PC-3 (cell line): Measurements from ENCODE around the gene SLC6A20. TPM values are rescaled to one million over a fixed set of nuclear protein-coding genes. Genes with fewer than 3 reads are reported as not detected.

Source experiments
- ATAC-seq: fragments of 200-7000 bp; cut with Tn5 transposase; 2 replicates; pipeline ENCODE4 v1.9.1; 2020; ENCODE audit warnings: mild to moderate bottlenecking, moderate library complexity
- BruUV-seq: library from RNA; stranded (reverse); fragments of 400-500 nt; replicated peaks from 2 replicates; lab custom pipeline; 2021; lab: Mats Ljungman, UMichigan
- CTCF ChIA-PET: fragments of 300-600 bp; sonication (Branson Sonifier 250); formaldehyde crosslinking; loops from one replicate; lab custom pipeline; 2022; ENCODE audit warnings: antibody characterized with exemption; lab: Charles Lee
- POLR2A ChIA-PET: fragments of 300-600 bp; sonication (Branson Sonifier 250); formaldehyde crosslinking; loops from one replicate; lab custom pipeline; 2022; ENCODE audit warnings: antibody characterized with exemption; ENCODE audit not compliant: unreplicated experiment; lab: Charles Lee
- DNase-seq: peaks from one replicate; pipeline ENCODE4 v3.0.0-alpha.2; 2015
- H2AFZ ChIP-seq: fragments of 300-600 bp; sonication (generic); 2 replicates; pipeline ENCODE4 v1.6.0; 2016; ENCODE audit warnings: antibody characterized with exemption, low read length
- H3F3A ChIP-seq: fragments of 300-600 bp; sonication (generic); one replicate; pipeline ENCODE4 v1.6.0; 2017; ENCODE audit warnings: antibody characterized with exemption, low read length, control low read depth, mild to moderate bottlenecking; ENCODE audit not compliant: unreplicated experiment
- H3K27ac ChIP-seq: fragments of 300-600 bp; sonication (generic); 2 replicates; pipeline ENCODE4 v1.5.1; 2016; ENCODE audit warnings: mild to moderate bottlenecking, low read length
- H3K27me3 ChIP-seq: fragments of 300-600 bp; sonication (generic); 2 replicates; pipeline ENCODE4 v1.6.1; 2016; ENCODE audit warnings: low read length, mixed read lengths
- H3K36me3 ChIP-seq: fragments of 300-600 bp; sonication (generic); 2 replicates; pipeline ENCODE4 v1.6.1; 2016; ENCODE audit warnings: low read depth, mixed run types, low read length, mixed read lengths
- H3K4me1 ChIP-seq: fragments of 300-600 bp; sonication (generic); 2 replicates; pipeline ENCODE4 v1.5.1; 2016; ENCODE audit warnings: low read length; ENCODE audit not compliant: insufficient read depth
- H3K4me2 ChIP-seq: fragments of 300-600 bp; sonication (generic); 2 replicates; pipeline ENCODE4 v1.6.0; 2016; ENCODE audit warnings: low read length
- H3K4me3 ChIP-seq: fragments of 300-600 bp; sonication (generic); 2 replicates; pipeline ENCODE4 v1.5.1; 2016; ENCODE audit warnings: mild to moderate bottlenecking, low read length, mixed read lengths
- H3K79me2 ChIP-seq: fragments of 300-600 bp; sonication (generic); 2 replicates; pipeline ENCODE4 v1.6.1; 2017; ENCODE audit warnings: low read length, mixed read lengths
- H3K9ac ChIP-seq: fragments of 300-600 bp; sonication (generic); 2 replicates; pipeline ENCODE4 v1.6.0; 2016; ENCODE audit warnings: mild to moderate bottlenecking, low read length
- H3K9me2 ChIP-seq: fragments of 300-600 bp; sonication (generic); replicated peaks from 2 replicates; pipeline ENCODE4 v1.6.1; 2016; ENCODE audit warnings: mixed run types, low read length, mixed read lengths
- H3K9me3 ChIP-seq: fragments of 300-600 bp; sonication (generic); 2 replicates; pipeline ENCODE4 v1.6.1; 2016; ENCODE audit warnings: low read length, mixed read lengths
- H4K20me1 ChIP-seq: fragments of 300-600 bp; sonication (generic); 2 replicates; pipeline ENCODE4 v1.6.1; 2016; ENCODE audit warnings: low read length, mixed read lengths
- EZH2 ChIP-seq: fragments of 300-600 bp; sonication (generic); IDR thresholded peaks from one replicate; pipeline ENCODE4 v1.6.1; 2017; ENCODE audit warnings: antibody characterized with exemption, mild to moderate bottlenecking, low read length; ENCODE audit not compliant: unreplicated experiment
- EZH2phosphoT487 ChIP-seq: fragments of 300-600 bp; sonication (generic); IDR thresholded peaks from 2 replicates; pipeline ENCODE4 v1.6.1; 2018; ENCODE audit warnings: mild to moderate bottlenecking, antibody characterized with exemption, low read length, borderline replicate concordance
- intact Hi-C: fragments of 100-400 bp; cut with micrococcal nuclease; formaldehyde crosslinking; loops from 2 replicates; pipeline ENCODE4 v1.9.0; 2023
- total RNA-seq: library from RNA; depleted of rRNA; stranded (reverse); fragments of >200 nt; gene quantifications from 2 replicates; pipeline ENCODE4 v1.2.3, GENCODE V29; 2014
- TF ChIP-seq, protein P1 (sequence below): fragments of 300-600 bp; sonication (generic); conservative IDR thresholded peaks from 2 replicates; pipeline ENCODE4 v1.5.1; 2017; ENCODE audit warnings: antibody characterized with exemption, low read depth, mild to moderate bottlenecking, low read length

The SLC6A20 gene
- total RNA-seq, 1 experiment from 2014 or later: not detected

DNA sequence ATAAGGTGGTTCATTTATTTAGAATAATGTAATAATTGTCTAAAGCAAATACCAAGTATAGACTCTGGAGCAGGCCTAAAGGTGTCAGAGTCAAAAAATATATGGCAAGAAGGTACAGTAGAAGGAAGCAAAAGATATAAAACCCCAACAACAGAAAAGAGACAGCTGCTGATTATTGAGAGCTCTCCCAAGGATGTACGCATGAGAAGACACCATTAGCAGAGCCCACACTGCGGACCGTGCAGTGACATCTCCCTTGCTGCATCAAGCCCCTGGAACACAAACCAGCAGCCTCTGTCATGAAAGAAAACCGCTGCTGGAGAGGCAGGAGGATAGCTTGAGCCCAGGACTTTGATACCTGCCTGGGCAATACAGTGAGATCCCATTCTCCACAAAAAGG, 18.0 kb upstream of the SLC6A20 start:
- Histone ChIP-seq H4K20me1 (no peaks in the 10 kb centered on the region), H3K9me2 (no peaks in the 10 kb centered on the region), H3F3A (peaks cover 12% of the 10 kb centered on the region), H3K4me2 (no peak overlapping the region), H2AFZ (no peak overlapping the region), H3K27me3 (no peaks in the 10 kb centered on the region), H3K79me2 (no peaks in the 10 kb centered on the region), H3K9me3 (no peaks in the 10 kb centered on the region), H3K36me3 (no peaks in the 10 kb centered on the region), H3K9ac (no peak overlapping the region), H3K27ac (no peak overlapping the region), H3K4me3 (no peak overlapping the region), H3K4me1 (peaks cover 35% of the 10 kb centered on the region)
- no peak for DNase-seq
- POLR2A ChIA-PET: no interaction called here
- TF ChIP-seq EZH2: no peak
- TF ChIP-seq, protein P1, sequence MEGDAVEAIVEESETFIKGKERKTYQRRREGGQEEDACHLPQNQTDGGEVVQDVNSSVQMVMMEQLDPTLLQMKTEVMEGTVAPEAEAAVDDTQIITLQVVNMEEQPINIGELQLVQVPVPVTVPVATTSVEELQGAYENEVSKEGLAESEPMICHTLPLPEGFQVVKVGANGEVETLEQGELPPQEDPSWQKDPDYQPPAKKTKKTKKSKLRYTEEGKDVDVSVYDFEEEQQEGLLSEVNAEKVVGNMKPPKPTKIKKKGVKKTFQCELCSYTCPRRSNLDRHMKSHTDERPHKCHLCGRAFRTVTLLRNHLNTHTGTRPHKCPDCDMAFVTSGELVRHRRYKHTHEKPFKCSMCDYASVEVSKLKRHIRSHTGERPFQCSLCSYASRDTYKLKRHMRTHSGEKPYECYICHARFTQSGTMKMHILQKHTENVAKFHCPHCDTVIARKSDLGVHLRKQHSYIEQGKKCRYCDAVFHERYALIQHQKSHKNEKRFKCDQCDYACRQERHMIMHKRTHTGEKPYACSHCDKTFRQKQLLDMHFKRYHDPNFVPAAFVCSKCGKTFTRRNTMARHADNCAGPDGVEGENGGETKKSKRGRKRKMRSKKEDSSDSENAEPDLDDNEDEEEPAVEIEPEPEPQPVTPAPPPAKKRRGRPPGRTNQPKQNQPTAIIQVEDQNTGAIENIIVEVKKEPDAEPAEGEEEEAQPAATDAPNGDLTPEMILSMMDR: no peak
- TF ChIP-seq EZH2phosphoT487: no peak
- CTCF ChIA-PET: interaction anchor here (0.6 kb wide), 1 partner anchor 67 kb away, joined by 3 read pairs; no protein-coding TSS in a partner anchor
- intact Hi-C loops: no loop called here
- ATAC-seq: no peak
- BruUV-seq: no TSS peak

- intact Hi-C loops: no loop called here
- CTCF ChIA-PET: no interaction called here
- no peaks in the 10 kb centered on the region for H3K79me2 ChIP-seq
- no peaks in the 10 kb centered on the region for H3K4me1 ChIP-seq
- H3F3A ChIP-seq: no peaks in the 10 kb centered on the region
- no peak overlapping the region for H3K4me3 ChIP-seq
- ATAC-seq: no peak
- no peak overlapping the region for H2AFZ ChIP-seq
- DNase-seq: no peak
- no peak overlapping the region for H3K4me2 ChIP-seq
- H3K27ac ChIP-seq: no peak overlapping the region
- no peaks in the 10 kb centered on the region for H3K36me3 ChIP-seq
- H4K20me1 ChIP-seq: no peaks in the 10 kb centered on the region
- BruUV-seq: no TSS peak
- no peak for TF ChIP-seq EZH2phosphoT487
- TF ChIP-seq, protein P1: no peak
- no peak for TF ChIP-seq EZH2
- no peaks in the 10 kb centered on the region for H3K9me2 ChIP-seq
- H3K9me3 ChIP-seq: no peaks in the 10 kb centered on the region
- POLR2A ChIA-PET: interaction anchor here (0.7 kb wide), 1 partner anchor 11 kb away, joined by 4 read pairs; no protein-coding TSS in a partner anchor
- H3K9ac ChIP-seq: no peak overlapping the region
- no peaks in the 10 kb centered on the region for H3K27me3 ChIP-seq
Measured at GRCh38 chr3:45807681-45808540, 11.6 kb upstream of the SLC6A20 start.

GRCh38 chr3:45807133-45807532, 10.8 kb upstream of the SLC6A20 start:
- H3K9me3 ChIP-seq: no peaks in the 10 kb centered on the region
- no peak overlapping the region for H3K4me3 ChIP-seq
- H3K4me1 ChIP-seq: no peaks in the 10 kb centered on the region
- no peak overlapping the region for H3K27ac ChIP-seq
- no peaks in the 10 kb centered on the region for H3K36me3 ChIP-seq
- H3K9me2 ChIP-seq: no peaks in the 10 kb centered on the region
- BruUV-seq: no TSS peak
- no peaks in the 10 kb centered on the region for H3K27me3 ChIP-seq
- no peaks in the 10 kb centered on the region for H3K79me2 ChIP-seq
- POLR2A ChIA-PET: no interaction called here
- H2AFZ ChIP-seq: no peak overlapping the region
- H3K9ac ChIP-seq: no peak overlapping the region
- CTCF ChIA-PET: no interaction called here
- no peaks in the 10 kb centered on the region for H4K20me1 ChIP-seq
- DNase-seq (no peak), ATAC-seq (no peak)
- intact Hi-C loops: no loop called here
- H3K4me2 ChIP-seq: no peak overlapping the region
- no peaks in the 10 kb centered on the region for H3F3A ChIP-seq
- TF ChIP-seq EZH2phosphoT487: no peak
- TF ChIP-seq, protein P1: no peak
- TF ChIP-seq EZH2: no peak
